HepG2 (cell line): ENCODE results near the gene PSORS1C2. TPM values are rescaled to one million over a fixed set of nuclear protein-coding genes. Genes with fewer than 3 reads are reported as not detected.

Experiments
- ATAC-seq: fragments of 200-7000 bp; cut with Tn5 transposase; 3 replicates; pipeline ENCODE4 v1.9.1; 2020; ENCODE audit warnings: mild to moderate bottlenecking, moderate library complexity
- BruUV-seq: library from RNA; stranded (reverse); fragments of 400-500 nt; replicated peaks from 2 replicates; lab custom pipeline; 2021; lab: Mats Ljungman, UMichigan
- CTCF ChIA-PET: fragments of 300-600 bp; formaldehyde crosslinking; extraction: SDS; loops from one replicate; lab custom pipeline; 2021; ENCODE audit warnings: low total read pairs, inconsistent platforms, low intra/inter-chr PET ratio; lab: Yijun Ruan, JAX
- POLR2A ChIA-PET: fragments of 350-600 bp; sonication (Branson Sonifier 250); formaldehyde crosslinking; loops from one replicate; lab custom pipeline; 2020; ENCODE audit warnings: antibody characterized with exemption, inconsistent platforms; lab: Yijun Ruan, JAX
- DNase-seq: peaks from one replicate; pipeline ENCODE4 v3.0.0-alpha.2; 2015; ENCODE audit warnings: low spot score
- FAIRE-seq: peaks from 3 replicates; lab custom pipeline; 2011; peaks lifted over from hg19 to GRCh38; lab: Jason Lieb, UNC
- H2AFZ ChIP-seq: one replicate; pipeline ENCODE4 v1.6.1; 2011; ENCODE audit warnings: low read length, inconsistent platforms
- H3K27ac ChIP-seq: fragments of 300-600 bp; 3 replicates; pipeline ENCODE4 v1.8.0; 2011; ENCODE audit warnings: mixed run types, mild to moderate bottlenecking, mixed read lengths, low read length, inconsistent platforms; ENCODE audit not compliant: insufficient read depth; ENCODE audit errors: extremely low read length
- H3K27me3 ChIP-seq, 2 experiments: fragments of 200-600 bp in 1 of 2; 2 replicates in 1 of 2; 3 replicates in 1 of 2; pipeline versions ENCODE4 v1.6.0 to v1.8.0; 2011; ENCODE audit warnings: low read length in 2 of 2, mild to moderate bottlenecking in 2 of 2, moderate library complexity in 2 of 2, inconsistent platforms in 1 of 2; ENCODE audit not compliant: insufficient read depth in 2 of 2, control insufficient read depth in 1 of 2
- H3K36me3 ChIP-seq, 2 experiments: fragments of 200-600 bp in 1 of 2; replicated peaks in 1 of 2; 2 replicates in 1 of 2; 3 replicates in 1 of 2; pipeline versions ENCODE4 v1.5.1 to v1.8.0; 2011; ENCODE audit warnings: low read length in 2 of 2, inconsistent platforms in 1 of 2; ENCODE audit not compliant: insufficient read depth in 2 of 2, control insufficient read depth in 1 of 2
- H3K4me1 ChIP-seq: 2 replicates; pipeline ENCODE4 v1.5.1; 2012; ENCODE audit warnings: low read length, inconsistent platforms; ENCODE audit not compliant: insufficient read depth
- H3K4me2 ChIP-seq: 2 replicates; pipeline ENCODE4 v1.6.0; 2011; ENCODE audit warnings: low read depth, low read length, inconsistent platforms
- H3K4me3 ChIP-seq, 3 experiments: fragments of 200-600 bp in 1 of 3; sonication (generic), shearing (Covaris generic) in 1 of 3; replicated peaks in 1 of 3; 2 replicates each; pipeline ENCODE4 v1.5.1; 2011 to 2016; ENCODE audit warnings: low read length in 3 of 3, inconsistent platforms in 2 of 3, low read depth in 2 of 3, mild to moderate bottlenecking in 2 of 3, control low read depth in 1 of 3, mixed read lengths in 1 of 3; ENCODE audit not compliant: insufficient read depth in 1 of 3
- H3K79me2 ChIP-seq: one replicate; pipeline ENCODE4 v1.6.1; 2011; ENCODE audit warnings: low read length, inconsistent platforms; ENCODE audit not compliant: insufficient read depth
- H3K9ac ChIP-seq: 2 replicates; pipeline ENCODE4 v1.6.0; 2011; ENCODE audit warnings: mild to moderate bottlenecking, low read depth, low read length, inconsistent platforms; ENCODE audit not compliant: insufficient read depth
- H3K9me3 ChIP-seq: 2 replicates; pipeline ENCODE4 v1.5.1; 2012; ENCODE audit warnings: mild to moderate bottlenecking, low read length
- H4K20me1 ChIP-seq: 2 replicates; pipeline ENCODE4 v1.6.0; 2011; ENCODE audit warnings: inconsistent platforms, mild to moderate bottlenecking, low read length, moderate library complexity; ENCODE audit not compliant: insufficient read depth
- CHD4 ChIP-seq: fragments of 200-600 bp; sonication (generic); IDR thresholded peaks from 2 replicates; pipeline ENCODE4 v1.7.0; 2017; ENCODE audit warnings: mild to moderate bottlenecking, low read length, borderline replicate concordance
- CTCF ChIP-seq: sonication (generic); formaldehyde crosslinking; IDR thresholded peaks from 2 replicates; pipeline ENCODE4 v1.5.0; 2020; ENCODE audit warnings: mild to moderate bottlenecking, missing genetic modification reagents, moderate library complexity
- HNRNPK ChIP-seq: fragments of 200-400 bp; formaldehyde crosslinking; IDR thresholded peaks from 2 replicates; pipeline ENCODE4 v1.6.1; 2018; ENCODE audit warnings: low read length, low read depth, moderate library complexity, mild to moderate bottlenecking; ENCODE audit not compliant: poor library complexity, severe bottlenecking
- HNRNPLL ChIP-seq: fragments of 200-400 bp; formaldehyde crosslinking; IDR thresholded peaks from 2 replicates; pipeline ENCODE4 v1.6.1; 2017; ENCODE audit warnings: mild to moderate bottlenecking, low read depth, low read length; ENCODE audit not compliant: poor library complexity, severe bottlenecking
- HOXA5 ChIP-seq: sonication (generic); formaldehyde crosslinking; IDR thresholded peaks from 2 replicates; pipeline ENCODE4 v1.4.0; 2020; ENCODE audit warnings: missing genetic modification reagents
- NKX3-1 ChIP-seq: sonication (generic); formaldehyde crosslinking; IDR thresholded peaks from 2 replicates; pipeline ENCODE4 v1.5.0; 2020; ENCODE audit warnings: missing genetic modification reagents
- NPAS2 ChIP-seq: sonication (generic); formaldehyde crosslinking; IDR thresholded peaks from 2 replicates; pipeline ENCODE4 v1.8.0; 2022; ENCODE audit warnings: mild to moderate bottlenecking, missing genetic modification reagents, borderline replicate concordance
- NR2F1 ChIP-seq, 2 experiments: fragments of 450-650 bp in 1 of 2; formaldehyde crosslinking in 1 of 2; IDR thresholded peaks; 2 replicates each; pipeline versions ENCODE4 v1.5.0 to v1.6.1; 2016 to 2020; ENCODE audit warnings: mild to moderate bottlenecking in 1 of 2, missing compliant biosample characterization in 1 of 2, missing genetic modification reagents in 1 of 2, moderate library complexity in 1 of 2
- PCBP2 ChIP-seq: fragments of 200-400 bp; formaldehyde crosslinking; optimal IDR thresholded peaks from 2 replicates; pipeline ENCODE3; 2018; ENCODE audit warnings: low read length, low read depth; ENCODE audit not compliant: poor library complexity, severe bottlenecking
- POLR2AphosphoS5 ChIP-seq: IDR thresholded peaks from 2 replicates; pipeline ENCODE4 v1.6.1; 2012; ENCODE audit warnings: low read depth, low read length
- RNF2 ChIP-seq: fragments of 450-650 bp; conservative IDR thresholded peaks from 2 replicates; pipeline ENCODE4 v1.6.1; 2016; ENCODE audit warnings: low read depth
- SMC3 ChIP-seq: IDR thresholded peaks from 2 replicates; pipeline ENCODE4 v1.6.1; 2011; ENCODE audit warnings: low read length, improper control_type of control experiment
- STAG1 ChIP-seq: sonication (generic); formaldehyde crosslinking; IDR thresholded peaks from 2 replicates; pipeline ENCODE4 v1.4.0; 2020; ENCODE audit warnings: missing genetic modification reagents
- TFAP4 ChIP-seq: sonication (generic); IDR thresholded peaks from 2 replicates; pipeline ENCODE4 v1.6.1; 2016; ENCODE audit warnings: low read depth, borderline replicate concordance
- ZBTB25 ChIP-seq: IDR thresholded peaks from 2 replicates; pipeline ENCODE4 v1.6.1; 2018; ENCODE audit warnings: missing genetic modification reagents
- ZMYM3 ChIP-seq: sonication (generic); formaldehyde crosslinking; IDR thresholded peaks from 2 replicates; pipeline ENCODE4 v1.5.1; 2020; ENCODE audit warnings: mild to moderate bottlenecking, missing genetic modification reagents
- ZNF282 ChIP-seq: fragments of 450-650 bp; IDR thresholded peaks from 2 replicates; pipeline ENCODE4 v1.6.1; 2018; ENCODE audit not compliant: partially characterized antibody
- ZNF30 ChIP-seq: sonication (generic); formaldehyde crosslinking; IDR thresholded peaks from 2 replicates; pipeline ENCODE4 v1.5.0; 2020; ENCODE audit warnings: mild to moderate bottlenecking, missing genetic modification reagents
- ZNF331 ChIP-seq: sonication (generic); formaldehyde crosslinking; IDR thresholded peaks from 2 replicates; pipeline ENCODE4 v1.4.0; 2020; ENCODE audit warnings: missing genetic modification reagents
- ZSCAN5A ChIP-seq: sonication (generic); formaldehyde crosslinking; IDR thresholded peaks from 2 replicates; pipeline ENCODE4 v1.8.0; 2022; ENCODE audit warnings: mild to moderate bottlenecking, missing genetic modification reagents, borderline replicate concordance
- WGBS: methylation state at CpG from one replicate; pipeline ENCODE4 v1.1.6; 2017; ENCODE audit warnings: low lambda C conversion rate; 5-methylcytosine and 5-hydroxymethylcytosine counted together
- in situ Hi-C: cut with HindIII; loops from 2 replicates; pipeline ENCODE4 v1.10.0; 2017; ENCODE audit warnings: low pct_unique_long_range_greater_than_20kb; ENCODE audit not compliant: extremely low pct_ligation_motif_present
- intact Hi-C: fragments of 100-400 bp; cut with micrococcal nuclease; formaldehyde crosslinking; loops from one replicate; pipeline ENCODE4 v1.10.0; 2022; ENCODE audit not compliant: unreplicated experiment
- polyA plus RNA-seq, 8 experiments: library from polyadenylated mRNA; depleted of rRNA in 3 of 8; stranded (reverse) in 7 of 8; unstranded in 1 of 8; fragments of >200 nt; fragmentation: Illumina TruSeq in 4 of 8; extraction: Trizol in 4 of 8; gene quantifications; 2 replicates each; pipeline versions ENCODE4 v1.2.1 to v1.2.3, GENCODE V29; 2011 to 2016; ENCODE audit warnings: low read depth in 4 of 8, missing spikeins in 1 of 8, mixed read lengths in 1 of 8; ENCODE audit not compliant: insufficient read depth in 1 of 8
- total RNA-seq, 5 experiments: library from RNA; depleted of rRNA; stranded (reverse); fragments of >200 nt; fragmentation: Illumina TruSeq; extraction: Trizol; gene quantifications; 2 replicates each; pipeline ENCODE4 v1.2.3, GENCODE V29; 2016; ENCODE audit warnings: low read depth in 1 of 5

Gene PSORS1C2
- total and polyA plus RNA-seq, 2 of the 13 experiments (the other 11 are each of a cell fraction or from before 2014, with no cell fraction given) = not detected

- DNase-seq (peak; percentile 48), ATAC-seq (peak; percentile 65)
- intact Hi-C loops = no loop called here
- TF ChIP-seq ZBTB25 (no peak), HOXA5 (CRISPR knock-in tag) (no peak), SMC3 (peak; percentile 72), POLR2AphosphoS5 (no peak), NPAS2 (CRISPR knock-in tag) (no peak), ZMYM3 (CRISPR knock-in tag) (no peak), RNF2 (0 out of 2 replicates have a peak, but pooled peaks have one; percentile 35), TFAP4 (peak; percentile 30; the same call in 1 of the 2 replicates), PCBP2 (peak; percentile 88), NR2F1 (CRISPR knock-in tag; IDR thresholded peaks at IDR 0.05) (no peak), HNRNPLL (no peak), NKX3-1 (CRISPR knock-in tag) (no peak), HNRNPK (peak; percentile 59), ZNF30 (no peak), ZNF282 (no peak), ZNF331 (CRISPR knock-in tag) (peak; percentile 22; the same call in 1 of the 2 replicates), ZSCAN5A (no peak), STAG1 (peak; percentile 43; the same call in 1 of the 2 replicates), CTCF (CRISPR knock-in tag) (peak; percentile 83), CHD4 (no peak)
These were observed 10.7 kb downstream of the PSORS1C2 start for GRCh38 chr6:31128093-31128676.

More at GRCh38 chr6:31128093-31128676, 10.7 kb downstream of the PSORS1C2 start:
- H3K36me3 ChIP-seq = no peaks in the 10 kb centered on the region
- H3K4me3 ChIP-seq = no peak overlapping the region
- H3K27me3 ChIP-seq = peaks cover 0 to 37% of the 10 kb centered on the region in 2 experiments; a peak in 3 of 5 replicates
- CTCF ChIA-PET = interaction anchor here (0.8 to 1.5 kb wide), 3 partner anchors 9 to 41 kb away, joined by 3 to 6 read pairs (median 4); no protein-coding TSS in a partner anchor
- no TSS peak for BruUV-seq
- no peaks in the 10 kb centered on the region for H3K9me3 ChIP-seq
- H3K4me2 ChIP-seq = no peak overlapping the region
- FAIRE-seq = peak; percentile 91
- WGBS = 2% methylated on average over 8 of the region's 8 CpGs
- POLR2A ChIA-PET = no interaction called here
- H4K20me1 ChIP-seq = no peaks in the 10 kb centered on the region
- no peak overlapping the region for H3K27ac ChIP-seq
- H3K79me2 ChIP-seq = no peaks in the 10 kb centered on the region
- H3K9ac ChIP-seq = no peak overlapping the region
- no peak overlapping the region for H2AFZ ChIP-seq
- in situ Hi-C loops = no loop called here
- peaks cover under 1% of the 10 kb centered on the region; the same call in 1 of the 2 replicates for H3K4me1 ChIP-seq
